Measurements from ENCODE around the gene ZMYND8. TPM values are rescaled to one million over a fixed set of nuclear protein-coding genes. Genes with fewer than 3 reads are reported as not detected.
"Not testable (repeated sequence)": the region's sequence is repeated elsewhere in the genome, so short reads cannot be mapped to it uniquely, and the experiment has no call there.

The ZMYND8 gene
- total RNA-seq: 10 to 100 TPM; 42.8 to 48.4 TPM
- long read RNA-seq, partial matches to known transcripts: 61 of 76 reads
- long read RNA-seq, other reads (novel, unspliced or antisense): 13 of 76 reads

- DNase-seq (peak; percentile 87 to 89), ATAC-seq (peak; percentile 50)
- intact Hi-C loops (cut with DNase I, micrococcal nuclease): no loop called here
These were observed at the start of gene ZMYND8 for GRCh38 chr20:47356526-47357295. ZMYND8 (minus strand) TSS chr20:47356699; CDS start chr20:47356670, 29 bp downstream.

DNA sequence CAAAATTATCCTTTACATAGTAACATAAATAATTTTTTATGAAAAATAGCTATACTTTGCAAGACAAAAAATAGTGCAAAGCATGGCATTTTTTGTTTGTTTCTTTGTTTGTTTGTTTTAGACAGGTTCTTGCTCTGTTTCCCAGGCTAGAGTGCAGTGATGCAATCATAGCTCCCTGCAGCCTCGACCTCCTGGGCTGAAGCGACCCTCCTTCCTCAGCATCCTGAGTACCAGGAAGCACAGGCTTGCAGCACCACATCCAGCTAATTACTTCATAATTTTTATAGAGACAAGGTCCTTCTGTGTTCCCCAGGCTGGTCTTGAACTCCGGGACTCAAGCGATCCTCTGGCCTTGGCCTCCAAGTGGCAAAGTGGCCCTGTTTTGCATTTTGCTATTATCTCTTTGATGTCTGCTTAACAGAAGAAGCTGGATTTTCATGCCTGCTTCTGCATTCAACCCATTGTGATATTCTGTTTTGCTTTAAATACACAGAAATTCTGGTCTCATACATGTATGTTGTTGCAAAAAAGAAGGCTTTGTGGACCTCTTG is 49.4 kb upstream of the ZMYND8 start:
- ATAC-seq: no peak
- intact Hi-C loops (cut with DNase I, micrococcal nuclease): loop anchor here in 1 of 2 donors (10.0 kb wide), 1 partner anchor 229 kb away; no protein-coding TSS in a partner anchor
- no peak for DNase-seq

- no peak for ATAC-seq
- intact Hi-C loops (cut with DNase I, micrococcal nuclease): loop anchor here in 1 of 2 donors (10.0 kb wide), 1 partner anchor 234 kb away; no protein-coding TSS in a partner anchor
- DNase-seq: no peak
These were observed 44.2 kb upstream of the ZMYND8 start for GRCh38 chr20:47400685-47401084.

GRCh38 chr20:47397652-47398301 is 41.3 kb upstream of the ZMYND8 start:
- intact Hi-C loops (cut with DNase I, micrococcal nuclease): no loop called here
- DNase-seq (no peak), ATAC-seq (no peak)

- ATAC-seq: no peak
These were observed 40.4 kb upstream of the ZMYND8 start for GRCh38 chr20:47396762-47397476.

DNA sequence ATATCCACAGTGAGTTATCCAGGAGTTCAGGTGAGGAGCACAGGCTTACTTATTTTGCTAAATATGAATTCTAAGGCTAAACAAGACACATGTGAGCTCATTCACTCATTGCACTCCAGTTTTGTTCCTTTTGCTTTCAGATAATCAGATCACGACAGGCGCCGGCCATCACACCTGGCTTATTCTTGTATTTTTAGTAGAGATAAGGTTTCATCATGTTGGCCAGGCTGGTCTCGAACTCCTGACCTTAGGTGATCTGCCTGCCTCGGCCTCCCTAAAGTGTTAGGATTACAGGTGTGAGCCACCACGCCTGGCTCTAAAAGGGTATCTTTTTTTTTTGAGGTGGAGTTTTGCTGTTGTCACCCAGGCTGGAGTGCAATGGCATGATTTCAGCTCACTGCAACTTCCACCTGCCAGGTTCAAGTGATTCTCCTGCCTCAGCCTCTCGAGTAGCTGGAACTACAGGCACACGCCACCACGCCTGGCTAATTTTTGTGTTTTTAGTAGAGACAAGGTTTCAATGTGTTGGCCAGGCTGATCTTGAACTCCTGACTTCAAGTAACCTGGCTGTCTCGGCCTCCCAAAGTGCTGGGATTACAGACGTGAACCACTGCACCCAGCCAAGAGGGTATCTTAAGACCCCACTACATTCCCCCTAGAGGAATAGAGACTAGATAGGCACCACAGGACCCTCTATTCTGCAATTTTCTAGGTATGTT is 37.5 kb upstream of the ZMYND8 start:
- ATAC-seq; intact Hi-C loops (cut with DNase I, micrococcal nuclease); DNase-seq: not testable (repeated sequence)

More at GRCh38 chr20:47396762-47397476, 40.4 kb upstream of the ZMYND8 start:
- no peak for DNase-seq
- intact Hi-C loops (cut with DNase I, micrococcal nuclease): no loop called here

- intact Hi-C loops (cut with DNase I, micrococcal nuclease): no loop called here
- no peak for DNase-seq
- ATAC-seq: no peak
These were observed 36.2 kb upstream of the ZMYND8 start for GRCh38 chr20:47392721-47393073.

GRCh38 chr20:47392015-47392720 is 35.7 kb upstream of the ZMYND8 start:
- intact Hi-C loops (cut with DNase I, micrococcal nuclease): no loop called here
- DNase-seq: no peak

GRCh38 chr20:47391276-47392010 is 34.9 kb upstream of the ZMYND8 start:
- DNase-seq (no peak), ATAC-seq (no peak)
- intact Hi-C loops (cut with DNase I, micrococcal nuclease): no loop called here

More at GRCh38 chr20:47392015-47392720, 35.7 kb upstream of the ZMYND8 start:
- ATAC-seq: peak; percentile 83

GRCh38 chr20:47389867-47390347 is 33.4 kb upstream of the ZMYND8 start:
- DNase-seq (no peak), ATAC-seq (no peak)
- intact Hi-C loops (cut with DNase I, micrococcal nuclease): loop anchor here in 1 of 2 donors (10.0 kb wide), 1 partner anchor 235 kb away; no protein-coding TSS in a partner anchor

DNA sequence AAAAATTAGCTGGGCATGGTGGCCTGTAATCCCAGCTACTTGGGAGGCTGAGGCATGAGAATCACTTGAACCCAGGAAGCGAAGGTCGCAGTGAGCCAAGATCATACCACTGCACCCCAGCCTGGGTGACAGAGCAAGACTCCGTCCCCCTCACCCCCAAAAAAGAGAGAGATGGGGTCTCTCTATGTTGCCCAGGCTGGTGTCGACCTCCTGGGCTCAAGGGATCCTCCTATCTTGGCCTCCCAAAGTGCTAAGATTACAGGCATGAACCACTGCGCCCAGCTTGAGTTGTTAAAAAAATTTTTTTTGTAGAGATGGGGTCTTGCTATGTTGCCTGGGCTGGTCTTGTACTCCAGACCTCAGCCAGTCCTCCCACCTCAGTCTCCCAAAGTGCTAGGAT is 29.5 kb upstream of the ZMYND8 start:
- intact Hi-C loops (cut with DNase I, micrococcal nuclease): loop anchor here in 1 of 2 donors (2.0 to 10.0 kb wide), 2 partner anchors 113 to 239 kb away; no protein-coding TSS in a partner anchor

GRCh38 chr20:47382746-47383415 is 26.4 kb upstream of the ZMYND8 start:
- ATAC-seq (no peak), DNase-seq (no peak)
- intact Hi-C loops (cut with DNase I, micrococcal nuclease): loop anchor here (5.0 to 10.0 kb wide), 3 partner anchors 111 to 242 kb away; no protein-coding TSS in a partner anchor

More for the DNA sequence above, 29.5 kb upstream of the ZMYND8 start:
- ATAC-seq, DNase-seq: not testable (repeated sequence)

DNA sequence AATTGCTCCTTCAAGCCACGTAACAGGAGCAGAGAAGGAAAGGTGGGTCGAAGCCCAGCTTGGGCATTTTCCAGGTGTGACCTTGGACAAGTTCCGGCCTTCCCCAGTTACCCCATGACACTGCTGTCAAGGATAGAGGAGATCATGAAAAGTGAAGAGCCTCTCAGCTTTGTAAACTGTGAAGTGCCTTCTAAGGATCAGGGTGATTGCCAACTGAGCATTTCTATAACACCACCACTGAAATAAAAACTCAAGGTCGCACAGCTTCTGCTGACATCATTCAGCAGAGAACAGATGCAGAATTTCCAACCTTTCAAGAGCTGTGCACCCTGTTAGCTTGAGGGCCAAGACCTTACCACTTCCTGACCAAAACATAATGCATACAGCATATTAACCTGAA is 24.0 kb upstream of the ZMYND8 start:
- intact Hi-C loops (cut with DNase I, micrococcal nuclease): loop anchor here (5.0 to 10.0 kb wide), 3 partner anchors 108 to 244 kb away; no protein-coding TSS in a partner anchor
- no peak for DNase-seq
- ATAC-seq: no peak

DNA sequence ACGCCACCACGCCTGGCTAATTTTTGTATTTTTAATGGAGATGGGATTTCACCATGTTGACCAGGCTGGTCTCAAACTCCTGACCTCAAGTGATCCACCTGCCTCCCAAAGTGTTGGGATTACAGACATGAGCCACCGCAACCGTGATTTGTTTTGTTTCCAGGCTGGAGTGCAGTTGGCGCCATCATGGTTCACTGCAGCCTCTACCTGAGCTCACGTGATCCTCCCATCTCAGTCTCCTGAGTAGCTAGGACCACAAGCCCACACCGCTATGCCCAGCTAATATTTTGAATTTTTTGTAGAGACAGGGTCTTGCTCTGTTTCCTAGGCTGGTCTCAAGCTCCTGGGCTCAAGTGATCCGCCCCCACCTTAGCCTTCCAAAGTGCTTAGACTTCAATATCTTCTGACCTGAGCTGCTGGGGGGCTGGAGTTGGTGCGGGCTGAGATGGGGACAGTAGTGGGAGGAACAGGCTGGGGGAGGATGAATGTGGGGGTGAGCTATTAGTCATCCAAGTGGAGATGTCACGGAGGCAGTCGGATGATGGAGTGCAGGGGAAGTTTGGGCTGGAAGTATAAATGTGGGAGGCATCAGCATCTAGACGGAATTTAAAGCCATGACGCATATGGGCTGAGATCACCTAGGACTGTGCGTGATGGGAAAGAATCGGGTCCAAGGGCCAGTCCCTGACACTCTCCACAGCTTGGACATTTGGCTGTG is 23.1 kb upstream of the ZMYND8 start:
- intact Hi-C loops (cut with DNase I, micrococcal nuclease): loop anchor here (5.0 to 10.0 kb wide), 3 partner anchors 107 to 245 kb away; no protein-coding TSS in a partner anchor
- ATAC-seq (no peak), DNase-seq (no peak)

- intact Hi-C loops (cut with DNase I, micrococcal nuclease): no loop called here
- DNase-seq: no peak
These were observed 20.7 kb upstream of the ZMYND8 start for GRCh38 chr20:47377122-47377722.

More at GRCh38 chr20:47377122-47377722, 20.7 kb upstream of the ZMYND8 start:
- ATAC-seq: no peak
